Rectal smooth muscle tissue (tissue), 1 donor: Measurements from ENCODE around the gene ZIC5.

ENCODE experiments used
- H3K27ac ChIP-seq: one replicate; pipeline ENCODE4 v1.7.0; 2013; ENCODE audit warnings: low read depth, low read length, inconsistent platforms
- H3K27me3 ChIP-seq: one replicate; pipeline ENCODE4 v1.7.0; 2013; ENCODE audit warnings: low read length; ENCODE audit not compliant: control insufficient read depth, insufficient read depth
- H3K36me3 ChIP-seq: one replicate; pipeline ENCODE4 v1.7.0; 2013; ENCODE audit warnings: low read length; ENCODE audit not compliant: control insufficient read depth, insufficient read depth
- H3K4me1 ChIP-seq: one replicate; pipeline ENCODE4 v1.7.0; 2013; ENCODE audit warnings: low read length; ENCODE audit not compliant: control insufficient read depth, insufficient read depth
- H3K4me3 ChIP-seq: one replicate; pipeline ENCODE4 v1.7.0; 2013; ENCODE audit warnings: low read length
- H3K9ac ChIP-seq: one replicate; pipeline ENCODE4 v1.7.0; 2013; ENCODE audit warnings: low read length

Gene ZIC5

DNA sequence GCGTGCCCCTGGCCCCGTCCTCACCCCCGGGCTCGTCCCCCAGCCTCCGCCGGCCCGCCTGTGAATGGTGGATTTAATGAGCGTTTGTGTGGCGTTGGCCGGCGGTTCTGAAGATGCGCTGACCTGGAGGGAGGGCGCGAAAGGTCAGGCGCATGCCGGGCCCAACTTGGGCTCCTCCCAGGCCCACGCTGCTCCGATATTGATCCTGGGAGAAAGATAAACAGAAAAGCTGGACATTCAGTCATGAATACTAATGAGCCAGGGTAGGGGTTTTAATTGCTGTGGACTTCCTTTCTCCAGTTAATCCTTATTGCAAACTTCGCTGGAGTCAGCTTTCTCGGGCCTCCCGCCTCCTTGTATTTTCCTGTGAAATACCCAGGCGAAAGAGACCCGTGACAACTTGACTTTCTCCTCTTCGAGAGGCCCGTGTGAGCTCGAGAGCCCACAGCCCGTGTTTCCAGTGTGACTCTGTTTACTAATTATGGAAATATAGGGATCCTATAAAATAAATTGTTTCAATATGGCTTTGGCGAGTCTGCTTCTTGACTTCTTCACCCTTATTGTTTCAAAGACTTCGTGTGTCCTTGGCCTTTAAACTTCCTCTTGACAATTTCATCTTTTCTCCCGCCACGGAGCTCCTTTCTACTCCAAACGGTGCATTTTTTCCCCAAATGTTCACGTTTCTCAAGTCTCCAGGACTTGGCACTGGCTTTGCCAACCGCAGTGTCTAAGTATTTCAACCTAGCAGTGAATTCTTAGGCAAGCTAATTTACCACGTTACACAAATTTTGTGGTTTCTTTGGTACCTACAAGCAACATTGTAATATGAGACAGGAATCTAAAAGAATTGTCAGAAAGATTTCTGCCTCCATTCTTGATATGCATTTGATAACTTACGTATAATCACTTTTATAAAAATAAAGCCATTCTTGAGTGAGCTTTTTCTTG lies 20.5 kb upstream of the ZIC5 start:
- no peak overlapping the region for H3K9ac ChIP-seq
- no peak overlapping the region for H3K4me3 ChIP-seq
- no peak overlapping the region for H3K27ac ChIP-seq
- H3K36me3 ChIP-seq, result no peaks in the 10 kb centered on the region
- H3K4me1 ChIP-seq, result no peaks in the 10 kb centered on the region
- H3K27me3 ChIP-seq, result peaks cover 74% of the 10 kb centered on the region

DNA sequence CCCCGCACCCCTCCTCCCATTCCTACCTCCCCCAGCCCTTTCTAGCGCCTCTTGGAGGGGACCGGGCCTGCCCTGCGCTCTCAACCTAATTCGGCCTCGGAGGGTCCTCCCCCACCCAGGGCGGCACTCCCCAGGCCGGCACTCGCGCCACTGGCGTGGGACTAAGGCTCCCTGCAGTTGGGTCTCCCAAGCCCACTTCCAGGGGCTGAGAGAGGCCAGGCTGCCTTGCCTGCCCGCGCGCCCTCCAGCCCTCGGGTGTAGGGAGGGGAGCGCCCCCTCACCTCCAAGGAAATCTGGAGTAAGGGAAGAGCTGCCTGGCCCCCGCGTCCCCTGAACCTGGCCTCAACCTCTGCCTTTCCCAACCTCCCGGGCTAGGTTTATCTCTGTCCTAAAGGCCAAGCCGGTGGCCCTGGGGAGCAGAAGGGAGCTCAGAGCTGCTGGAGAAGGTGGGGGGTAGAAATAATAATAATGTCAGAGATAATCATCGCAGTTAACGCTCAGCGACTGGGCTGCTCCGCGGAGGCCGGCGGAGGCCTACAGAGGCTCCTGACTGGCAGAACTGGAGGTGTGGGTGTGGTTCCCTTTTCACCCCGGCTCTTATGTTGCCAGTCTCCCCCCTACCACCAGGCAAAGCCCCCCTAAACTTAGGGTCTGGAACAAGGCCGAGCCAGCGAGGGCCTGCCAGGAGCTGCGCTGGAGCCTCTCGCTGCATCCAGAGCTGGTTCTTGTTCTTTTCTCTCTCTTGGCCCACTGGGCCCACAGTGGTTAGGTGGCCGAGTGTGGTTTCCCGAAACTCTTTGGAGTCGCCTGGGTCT lies 19.7 kb upstream of the ZIC5 start:
- no peak overlapping the region for H3K9ac ChIP-seq
- no peaks in the 10 kb centered on the region for H3K4me1 ChIP-seq
- H3K27ac ChIP-seq, result no peak overlapping the region
- H3K36me3 ChIP-seq, result no peaks in the 10 kb centered on the region
- H3K4me3 ChIP-seq, result no peak overlapping the region
- peaks cover 73% of the 10 kb centered on the region for H3K27me3 ChIP-seq

DNA sequence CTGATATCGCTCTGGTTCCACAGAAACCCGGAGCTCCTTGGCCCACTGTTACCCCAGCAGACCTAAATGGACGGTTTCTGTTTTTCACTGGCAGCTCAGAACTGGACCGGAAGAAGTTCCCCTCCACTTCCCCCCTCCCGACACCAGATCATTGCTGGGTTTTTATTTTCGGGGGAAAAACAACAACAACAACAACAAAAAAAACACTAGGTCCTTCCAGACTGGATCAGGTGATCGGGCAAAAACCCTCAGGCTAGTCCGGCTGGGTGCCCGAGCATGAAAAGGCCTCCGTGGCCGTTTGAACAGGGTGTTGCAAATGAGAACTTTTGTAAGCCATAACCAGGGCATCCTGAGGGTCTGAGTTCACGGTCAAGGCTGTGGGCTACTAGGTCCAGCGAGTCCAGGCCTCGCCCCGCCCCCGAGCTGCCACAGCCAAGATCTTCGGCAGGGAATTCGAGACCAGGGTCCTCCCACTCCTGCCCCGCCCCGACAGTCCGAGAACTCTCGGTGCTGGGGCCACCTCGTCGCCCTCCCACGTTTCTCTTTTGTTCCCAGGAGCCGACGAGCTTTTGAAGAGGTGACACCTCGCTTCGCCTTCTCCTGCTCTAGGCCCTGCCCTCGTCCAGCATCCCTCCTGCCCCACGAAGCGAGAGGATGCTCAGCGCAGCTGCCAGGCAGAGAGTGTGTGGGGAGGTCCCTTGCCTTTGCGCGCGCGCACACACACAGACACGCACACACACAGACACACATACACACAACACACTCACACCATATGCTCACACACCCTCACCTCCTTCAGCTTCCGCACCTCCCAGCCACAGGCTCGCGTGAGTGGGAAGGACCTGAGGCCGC lies 18.8 kb upstream of the ZIC5 start:
- no peak overlapping the region for H3K27ac ChIP-seq
- no peaks in the 10 kb centered on the region for H3K36me3 ChIP-seq
- no peak overlapping the region for H3K4me3 ChIP-seq
- no peaks in the 10 kb centered on the region for H3K4me1 ChIP-seq
- no peak overlapping the region for H3K9ac ChIP-seq
- peaks cover 73% of the 10 kb centered on the region for H3K27me3 ChIP-seq

DNA sequence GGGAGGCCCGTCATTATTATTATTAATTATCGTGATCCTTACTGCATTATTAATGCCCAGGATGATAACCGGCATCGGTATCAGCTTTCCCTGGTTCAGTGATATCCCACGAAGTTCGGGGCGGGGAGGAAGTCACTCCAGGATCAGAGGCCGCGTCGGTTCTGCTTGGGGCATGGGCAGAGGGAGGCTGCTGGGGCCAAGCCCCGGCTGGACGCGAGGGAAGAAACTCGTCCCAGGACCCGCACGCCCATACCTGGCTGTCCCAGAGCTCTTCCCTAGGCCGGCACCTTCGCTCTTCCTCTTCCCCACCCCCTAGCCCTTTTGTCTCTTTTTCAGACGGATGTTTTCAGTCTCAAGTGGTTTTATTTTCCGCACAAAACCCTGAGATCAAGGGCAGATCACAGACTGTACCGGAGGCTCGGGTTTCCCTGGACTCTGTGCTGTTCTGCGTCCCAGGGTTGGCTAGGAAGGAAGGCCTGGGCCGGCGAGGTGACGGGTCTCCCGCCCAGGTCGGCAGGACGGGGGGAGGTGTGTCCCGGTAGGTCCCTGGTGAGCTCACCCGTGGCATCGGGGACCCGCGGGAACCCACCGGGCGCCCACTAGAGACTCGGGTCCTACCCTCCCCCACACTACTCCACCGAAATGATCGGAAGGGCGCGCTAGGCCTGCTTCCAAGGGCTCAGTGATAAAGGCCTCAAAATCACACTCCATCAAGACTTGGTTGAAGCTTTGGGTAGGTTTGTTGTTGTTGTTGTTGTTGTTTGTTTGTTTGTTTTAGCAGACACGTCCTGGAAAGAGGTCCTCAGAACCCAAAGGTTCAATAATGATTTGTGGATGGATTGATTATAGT lies 17.9 kb upstream of the ZIC5 start:
- H3K27me3 ChIP-seq, result peaks cover 74% of the 10 kb centered on the region
- H3K4me3 ChIP-seq, result no peak overlapping the region

DNA sequence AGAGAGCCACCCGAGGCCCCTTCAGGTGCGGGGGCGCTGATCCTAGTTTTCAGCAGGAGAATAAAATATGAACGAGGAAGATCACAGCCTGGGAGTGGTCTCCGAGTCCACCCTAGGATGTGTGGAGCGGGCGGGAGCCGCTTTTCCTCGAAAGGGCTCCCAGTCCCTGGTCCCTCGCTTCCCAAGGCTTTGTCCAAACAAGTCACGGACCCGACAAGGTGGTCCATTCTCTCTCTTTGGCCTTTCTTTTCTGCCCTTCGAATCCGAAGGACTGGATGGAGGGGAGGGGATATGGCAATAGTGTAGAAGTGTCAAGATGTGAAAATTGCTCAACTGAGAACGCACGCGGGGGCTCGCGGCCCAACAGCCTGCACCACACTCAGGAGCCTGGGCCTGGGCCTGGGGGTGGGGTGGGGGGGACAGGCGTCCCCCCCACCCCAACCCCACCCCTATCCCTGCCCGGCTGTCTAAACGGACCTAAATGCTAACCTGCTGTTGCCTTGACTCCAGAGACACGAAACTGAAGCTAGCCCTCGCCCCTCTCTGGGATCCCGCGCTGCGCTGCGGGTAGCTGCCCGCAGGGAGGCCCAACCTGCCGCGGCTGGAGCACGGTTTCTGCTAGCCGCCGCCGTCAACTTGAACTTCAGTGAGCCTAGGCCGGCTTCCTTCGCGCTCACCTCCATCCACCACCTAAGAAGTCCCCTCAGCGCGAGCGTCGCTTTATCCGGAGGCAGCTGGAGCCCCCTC lies 17.1 kb upstream of the ZIC5 start:
- no peaks in the 10 kb centered on the region for H3K36me3 ChIP-seq
- no peak overlapping the region for H3K27ac ChIP-seq
- H3K9ac ChIP-seq, result no peak overlapping the region
- no peak overlapping the region for H3K4me3 ChIP-seq
- peaks cover 78% of the 10 kb centered on the region for H3K27me3 ChIP-seq
- H3K4me1 ChIP-seq, result no peaks in the 10 kb centered on the region

More for the DNA sequence above, 17.9 kb upstream of the ZIC5 start:
- no peaks in the 10 kb centered on the region for H3K36me3 ChIP-seq
- no peak overlapping the region for H3K9ac ChIP-seq
- no peaks in the 10 kb centered on the region for H3K4me1 ChIP-seq
- no peak overlapping the region for H3K27ac ChIP-seq

DNA sequence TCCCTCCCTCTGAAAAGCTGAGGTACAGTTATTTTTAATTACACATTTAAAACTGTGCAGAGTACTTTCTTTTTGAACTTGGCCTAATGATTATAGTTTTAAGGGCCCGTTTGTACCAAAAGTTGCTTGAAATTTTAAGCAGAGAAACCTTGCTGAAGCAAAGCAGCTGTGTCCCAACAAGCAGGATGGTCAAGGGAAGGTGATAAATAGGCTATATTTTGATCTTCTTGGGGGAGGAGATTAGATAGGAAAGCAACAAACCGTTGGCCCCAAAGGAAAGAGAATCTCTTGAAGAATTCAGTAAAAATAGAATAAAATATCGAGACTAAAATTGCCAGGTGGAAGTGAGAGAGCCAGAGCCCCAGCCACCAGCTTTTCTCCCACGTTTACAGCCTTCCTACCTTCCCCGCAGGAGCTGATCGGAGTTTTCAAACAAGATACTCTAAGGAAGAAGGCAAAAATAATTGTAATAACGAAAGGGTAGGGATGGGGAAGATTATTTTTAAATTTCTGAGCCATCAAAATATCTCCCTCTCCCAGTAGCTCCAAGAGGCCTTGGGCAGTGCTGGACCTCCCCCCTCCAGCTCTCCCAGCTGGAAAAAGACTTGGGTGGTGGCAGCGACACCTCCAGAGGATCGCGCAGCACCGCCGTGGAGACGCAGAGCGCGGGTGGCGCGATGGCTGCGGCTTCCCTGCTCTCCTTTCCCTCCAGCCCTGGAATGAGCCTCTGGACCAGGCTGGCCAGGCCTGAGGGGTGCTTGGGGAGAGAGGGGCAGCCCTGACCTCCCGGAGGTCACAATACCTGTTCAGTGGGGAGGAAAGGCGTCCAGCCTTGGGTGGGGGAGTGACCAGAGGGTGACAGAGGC lies 15.8 kb upstream of the ZIC5 start:
- Histone ChIP-seq H3K4me1 (no peaks in the 10 kb centered on the region), H3K27ac (no peak overlapping the region), H3K9ac (no peak overlapping the region), H3K36me3 (no peaks in the 10 kb centered on the region), H3K27me3 (peaks cover 84% of the 10 kb centered on the region), H3K4me3 (no peak overlapping the region)

DNA sequence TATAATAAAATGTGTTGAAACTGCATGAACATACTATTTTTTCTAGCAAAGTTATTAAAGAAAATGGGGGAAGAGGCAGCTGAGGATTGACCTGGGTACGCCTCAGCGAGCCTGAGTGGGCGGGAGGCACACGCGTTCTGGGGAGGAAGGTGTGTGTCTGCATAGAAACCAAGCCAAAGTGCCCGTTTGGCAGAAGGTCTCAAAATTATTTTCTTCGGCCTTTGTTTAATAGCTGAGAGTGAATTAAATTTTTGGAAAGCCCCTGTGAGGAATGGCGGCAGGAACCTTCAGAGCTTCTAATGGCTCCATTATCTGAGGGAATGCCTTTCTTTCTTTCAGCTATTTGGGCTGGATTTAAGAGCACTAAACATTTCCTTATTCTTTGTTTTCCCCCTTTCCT lies 15.2 kb upstream of the ZIC5 start:
- H3K36me3 ChIP-seq, result no peaks in the 10 kb centered on the region
- H3K27ac ChIP-seq, result no peak overlapping the region
- no peaks in the 10 kb centered on the region for H3K4me1 ChIP-seq
- H3K27me3 ChIP-seq, result peaks cover 78% of the 10 kb centered on the region
- no peak overlapping the region for H3K9ac ChIP-seq
- no peak overlapping the region for H3K4me3 ChIP-seq

DNA sequence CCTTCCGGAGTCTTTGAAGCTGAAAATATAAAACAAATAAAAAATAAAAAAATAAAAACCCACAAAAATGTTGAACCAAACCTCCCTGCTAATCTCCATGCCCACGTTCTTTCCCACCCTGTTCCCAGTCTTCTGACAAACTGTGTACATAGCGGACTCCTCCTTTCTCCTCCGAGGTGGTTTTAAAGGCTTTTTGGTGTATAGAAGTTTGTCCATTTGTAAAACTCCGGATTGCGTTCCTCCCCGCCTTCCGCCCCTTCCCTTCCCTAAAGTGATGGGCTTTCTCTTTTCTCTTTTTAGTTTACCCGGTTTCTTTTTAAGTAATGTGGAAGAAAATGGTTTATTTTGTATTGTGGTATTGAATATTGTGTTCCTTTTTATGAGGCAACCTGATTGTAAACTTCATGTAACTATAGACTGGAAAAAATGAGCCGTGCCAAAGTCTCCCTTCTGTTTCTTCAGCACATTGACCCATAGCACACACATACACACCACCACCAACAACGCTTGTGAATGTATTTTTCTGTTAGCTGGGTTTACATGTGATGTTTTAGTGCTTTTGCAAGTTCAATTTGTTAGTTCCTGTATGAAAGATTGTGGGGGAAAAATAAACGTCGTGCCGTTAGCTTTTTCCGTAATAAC lies 14.4 kb upstream of the ZIC5 start:
- Histone ChIP-seq H3K4me1 (no peaks in the 10 kb centered on the region), H3K27me3 (peaks cover 75% of the 10 kb centered on the region), H3K4me3 (no peak overlapping the region), H3K36me3 (no peaks in the 10 kb centered on the region), H3K27ac (no peak overlapping the region), H3K9ac (no peak overlapping the region)

DNA sequence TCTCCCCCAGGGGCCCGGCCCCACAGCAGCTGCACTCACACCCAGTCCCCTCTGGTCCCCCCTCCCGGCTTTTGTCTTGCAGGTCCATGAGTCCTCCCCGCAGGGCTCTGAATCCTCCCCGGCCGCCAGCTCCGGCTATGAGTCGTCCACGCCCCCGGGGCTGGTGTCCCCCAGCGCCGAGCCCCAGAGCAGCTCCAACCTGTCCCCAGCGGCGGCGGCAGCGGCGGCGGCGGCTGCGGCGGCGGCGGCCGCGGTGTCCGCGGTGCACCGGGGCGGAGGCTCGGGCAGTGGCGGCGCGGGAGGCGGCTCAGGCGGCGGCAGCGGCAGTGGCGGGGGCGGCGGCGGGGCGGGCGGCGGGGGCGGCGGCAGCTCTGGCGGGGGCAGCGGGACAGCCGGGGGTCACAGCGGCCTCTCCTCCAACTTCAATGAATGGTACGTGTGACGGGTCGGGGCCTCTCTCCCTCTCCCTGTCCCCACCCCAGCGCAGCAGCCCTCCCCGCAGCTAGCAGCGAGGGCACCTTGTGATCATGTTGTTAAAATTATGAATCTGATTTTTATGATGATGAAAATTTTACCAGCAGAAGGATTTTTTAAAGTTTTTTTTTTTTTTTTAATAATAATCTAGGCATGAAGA lies 13.8 kb upstream of the ZIC5 start:
- H3K27me3 ChIP-seq, result peaks cover 68% of the 10 kb centered on the region
- H3K4me1 ChIP-seq, result no peaks in the 10 kb centered on the region
- H3K9ac ChIP-seq, result no peak overlapping the region
- H3K4me3 ChIP-seq, result no peak overlapping the region
- no peaks in the 10 kb centered on the region for H3K36me3 ChIP-seq
- H3K27ac ChIP-seq, result no peak overlapping the region
